KOPT-K1 (cell line): ENCODE measurements around the gene CFDP1.

ENCODE experiments used
- H3K27ac ChIP-seq: fragments of 200-600 bp; sonication (generic); 2 replicates; pipeline ENCODE4 v1.5.1; 2016; ENCODE audit warnings: antibody characterized with exemption, mild to moderate bottlenecking, low read depth, low read length; ENCODE audit not compliant: poor library complexity, severe bottlenecking
- H3K36me3 ChIP-seq: fragments of 200-600 bp; sonication (generic); 2 replicates; pipeline ENCODE4 v1.5.1; 2017; ENCODE audit warnings: antibody characterized with exemption, mild to moderate bottlenecking, low read length, moderate library complexity; ENCODE audit not compliant: insufficient read depth
- H3K9me3 ChIP-seq: fragments of 200-600 bp; sonication (generic); 2 replicates; pipeline ENCODE4 v1.5.1; 2017; ENCODE audit warnings: antibody characterized with exemption, low read length, mild to moderate bottlenecking; ENCODE audit not compliant: insufficient read depth, poor library complexity, severe bottlenecking

CFDP1 gene

GRCh38 chr16:75317101-75317522 is 116.2 kb downstream of the CFDP1 start:
- Histone ChIP-seq H3K9me3 (no peaks in the 10 kb centered on the region), H3K27ac (no peak overlapping the region), H3K36me3 (peaks cover 17% of the 10 kb centered on the region)

GRCh38 chr16:75315539-75316306 is 117.6 kb downstream of the CFDP1 start:
- H3K36me3 ChIP-seq: peaks cover 27% of the 10 kb centered on the region
- H3K27ac ChIP-seq: no peak overlapping the region
- no peaks in the 10 kb centered on the region for H3K9me3 ChIP-seq

- Histone ChIP-seq H3K36me3 (peaks cover 27% of the 10 kb centered on the region), H3K27ac (no peak overlapping the region), H3K9me3 (no peaks in the 10 kb centered on the region)
Measured at GRCh38 chr16:75312875-75313274, 120.4 kb downstream of the CFDP1 start.

GRCh38 chr16:75311383-75311938 is 121.8 kb downstream of the CFDP1 start:
- Histone ChIP-seq H3K36me3 (peaks cover 27% of the 10 kb centered on the region), H3K9me3 (no peaks in the 10 kb centered on the region)

GRCh38 chr16:75310541-75310940 is 122.8 kb downstream of the CFDP1 start:
- Histone ChIP-seq H3K27ac (no peak overlapping the region), H3K36me3 (peaks cover 27% of the 10 kb centered on the region), H3K9me3 (no peaks in the 10 kb centered on the region)

More at GRCh38 chr16:75311383-75311938, 121.8 kb downstream of the CFDP1 start:
- no peak overlapping the region for H3K27ac ChIP-seq

- Histone ChIP-seq H3K9me3 (no peaks in the 10 kb centered on the region), H3K36me3 (peaks cover 30% of the 10 kb centered on the region), H3K27ac (no peak overlapping the region)
Measured at GRCh38 chr16:75309899-75310430, 123.3 kb downstream of the CFDP1 start.

- no peak overlapping the region for H3K27ac ChIP-seq
- H3K36me3 ChIP-seq: peaks cover 35% of the 10 kb centered on the region
- no peaks in the 10 kb centered on the region for H3K9me3 ChIP-seq
Measured at GRCh38 chr16:75309156-75309555, 124.1 kb downstream of the CFDP1 start.

GRCh38 chr16:75308011-75308410 is 125.3 kb downstream of the CFDP1 start:
- Histone ChIP-seq H3K36me3 (peaks cover 33% of the 10 kb centered on the region), H3K27ac (no peak overlapping the region), H3K9me3 (no peaks in the 10 kb centered on the region)

GRCh38 chr16:75307506-75307905 is 125.8 kb downstream of the CFDP1 start:
- Histone ChIP-seq H3K27ac (no peak overlapping the region), H3K9me3 (no peaks in the 10 kb centered on the region), H3K36me3 (peaks cover 33% of the 10 kb centered on the region)

GRCh38 chr16:75306099-75306762 is 127.1 kb downstream of the CFDP1 start:
- no peaks in the 10 kb centered on the region for H3K9me3 ChIP-seq
- peaks cover 37% of the 10 kb centered on the region for H3K36me3 ChIP-seq
- H3K27ac ChIP-seq: no peak overlapping the region

- no peaks in the 10 kb centered on the region for H3K9me3 ChIP-seq
- H3K27ac ChIP-seq: no peak overlapping the region
- H3K36me3 ChIP-seq: peaks cover 40% of the 10 kb centered on the region
Measured at GRCh38 chr16:75305364-75306098, 127.8 kb downstream of the CFDP1 start.

- Histone ChIP-seq H3K36me3 (peaks cover 48% of the 10 kb centered on the region), H3K9me3 (no peaks in the 10 kb centered on the region), H3K27ac (no peak overlapping the region)
Measured at GRCh38 chr16:75304521-75305363, 128.6 kb downstream of the CFDP1 start.

GRCh38 chr16:75301804-75302203 is 131.5 kb downstream of the CFDP1 start:
- Histone ChIP-seq H3K9me3 (no peaks in the 10 kb centered on the region), H3K36me3 (peaks cover 74% of the 10 kb centered on the region), H3K27ac (no peak overlapping the region)

- Histone ChIP-seq H3K27ac (no peak overlapping the region), H3K36me3 (peaks cover 90% of the 10 kb centered on the region), H3K9me3 (no peaks in the 10 kb centered on the region)
Measured at GRCh38 chr16:75298267-75298666, 135.0 kb downstream of the CFDP1 start.
